HCT116 (cell line): ENCODE data around the gene ACE2. TPM values are rescaled to one million over a fixed set of nuclear protein-coding genes. Genes with fewer than 3 reads are reported as not detected.

Experiments used
- ATAC-seq: fragments of 200-7000 bp; cut with Tn5 transposase; 2 replicates; pipeline ENCODE4 v1.9.1; 2020; ENCODE audit warnings: mild to moderate bottlenecking, moderate library complexity
- BruUV-seq: library from RNA; stranded (reverse); fragments of 400-500 nt; replicated peaks from 2 replicates; lab custom pipeline; 2021; lab: Mats Ljungman, UMichigan
- CTCF ChIA-PET: fragments of 300-600 bp; sonication (Branson Sonifier 250); formaldehyde crosslinking; loops from one replicate; lab custom pipeline; 2021; ENCODE audit warnings: antibody characterized with exemption; lab: Charles Lee
- POLR2A ChIA-PET: fragments of 300-600, 350-600 bp; sonication (Branson Sonifier 250); formaldehyde crosslinking; loops from one replicate; lab custom pipeline; 2021; ENCODE audit warnings: antibody characterized with exemption; lab: Charles Lee
- RAD21 ChIA-PET, 2 experiments: fragments of 300-600 bp; sonication (Branson Sonifier 250); formaldehyde crosslinking; loops; one replicate each; lab custom pipeline; 2023; ENCODE audit warnings: low total read pairs in 2 of 2; ENCODE audit not compliant: uncharacterized antibody in 2 of 2, unreplicated experiment in 2 of 2, low non-redundant PET in 1 of 2; lab: Charles Lee
- DNase-seq: peaks from one replicate; pipeline ENCODE4 v3.0.0-alpha.2; 2010; ENCODE audit warnings: low read depth, low spot score
- H2AFZ ChIP-seq: fragments of 200-600 bp; shearing (Covaris generic), sonication (generic); 2 replicates; pipeline ENCODE4 v1.6.1; 2017; ENCODE audit warnings: low read depth, mixed run types, mixed read lengths, antibody characterized with exemption, low read length; ENCODE audit not compliant: poor library complexity, severe bottlenecking
- H3K27ac ChIP-seq: 2 replicates; pipeline ENCODE4 v1.5.1; 2012; ENCODE audit warnings: low read depth, low read length
- H3K27me3 ChIP-seq: fragments of 200-600 bp; sonication (generic); 2 replicates; pipeline ENCODE4 v1.6.1; 2016; ENCODE audit warnings: mixed run types, low read length, mixed read lengths; ENCODE audit not compliant: insufficient read depth
- H3K36me3 ChIP-seq, 2 experiments: fragments of 200-500 bp in 1 of 2; fragments of 200-600 bp in 1 of 2; sonication (Bioruptor generic) in 1 of 2; sonication (generic) in 1 of 2; 2 replicates each; pipeline versions ENCODE4 v1.5.1 to v1.6.1; 2014 to 2016; ENCODE audit warnings: low read length in 2 of 2, inconsistent platforms in 1 of 2, mixed read lengths in 1 of 2, mixed run types in 1 of 2; ENCODE audit not compliant: insufficient read depth in 2 of 2, control insufficient read depth in 1 of 2
- H3K4me1 ChIP-seq, 2 experiments: fragments of 200-600 bp in 1 of 2; sonication (generic) in 1 of 2; 2 replicates each; pipeline versions ENCODE4 v1.5.1 to v1.6.1; 2012 to 2017; ENCODE audit warnings: low read length in 2 of 2, inconsistent platforms in 1 of 2, mild to moderate bottlenecking in 1 of 2, mixed read lengths in 1 of 2, mixed run types in 1 of 2, moderate library complexity in 1 of 2; ENCODE audit not compliant: insufficient read depth in 2 of 2, control insufficient read depth in 1 of 2
- H3K4me2 ChIP-seq: fragments of 200-600 bp; sonication (generic); 2 replicates; pipeline ENCODE4 v1.6.1; 2017; ENCODE audit warnings: mixed run types, low read length, mixed read lengths
- H3K4me3 ChIP-seq, 2 experiments: fragments of 200-600 bp in 1 of 2; sonication (generic) in 1 of 2; replicated peaks in 1 of 2; 2 replicates each; pipeline ENCODE4 v1.5.1; 2011 to 2016; ENCODE audit warnings: low read length in 2 of 2, control low read depth in 1 of 2, low read depth in 1 of 2, mild to moderate bottlenecking in 1 of 2, mixed read lengths in 1 of 2, mixed run types in 1 of 2
- H3K79me2 ChIP-seq: fragments of 200-600 bp; sonication (generic); 2 replicates; pipeline ENCODE4 v1.6.1; 2017; ENCODE audit warnings: mild to moderate bottlenecking, mixed run types, low read length, moderate library complexity, mixed read lengths; ENCODE audit not compliant: insufficient read depth
- H3K9ac ChIP-seq: fragments of 200-600 bp; sonication (generic); 2 replicates; pipeline ENCODE4 v1.6.1; 2016; ENCODE audit warnings: low read length, mixed read lengths
- H3K9me2 ChIP-seq: fragments of 200-600 bp; sonication (generic), shearing (Covaris generic); 2 replicates; pipeline ENCODE4 v1.6.1; 2017; ENCODE audit warnings: mixed run types, mild to moderate bottlenecking, moderate library complexity; ENCODE audit not compliant: insufficient read depth
- H3K9me3 ChIP-seq, 2 experiments: fragments of 200-500 bp in 1 of 2; fragments of 200-600 bp in 1 of 2; sonication (Bioruptor generic) in 1 of 2; sonication (generic) in 1 of 2; 2 replicates each; pipeline ENCODE4 v1.6.1; 2014 to 2017; ENCODE audit warnings: low read length in 2 of 2, mixed read lengths in 2 of 2, inconsistent platforms in 1 of 2, low read depth in 1 of 2, mild to moderate bottlenecking in 1 of 2, mixed run types in 1 of 2, moderate library complexity in 1 of 2; ENCODE audit not compliant: control insufficient read depth in 1 of 2, insufficient read depth in 1 of 2
- H4K20me1 ChIP-seq: fragments of 200-600 bp; sonication (generic), shearing (Covaris generic); 2 replicates; pipeline ENCODE4 v1.6.1; 2017; ENCODE audit warnings: mixed run types, mild to moderate bottlenecking, moderate library complexity; ENCODE audit not compliant: insufficient read depth
- ATF3 ChIP-seq: IDR thresholded peaks from 2 replicates; pipeline ENCODE4 v1.6.1; 2012
- EGR1 ChIP-seq: IDR thresholded peaks from 2 replicates; pipeline ENCODE4 v1.6.1; 2012; ENCODE audit warnings: low read depth
- ELF1 ChIP-seq: IDR thresholded peaks from 2 replicates; pipeline ENCODE4 v1.6.1; 2012; ENCODE audit warnings: low read depth, borderline replicate concordance
- EZH2phosphoT487 ChIP-seq: fragments of 200-600 bp; IDR thresholded peaks from 2 replicates; pipeline ENCODE4 v1.6.1; 2018; ENCODE audit warnings: antibody characterized with exemption, borderline replicate concordance
- JUND ChIP-seq: IDR thresholded peaks from 2 replicates; pipeline ENCODE4 v1.6.1; 2012
- MAX ChIP-seq: IDR thresholded peaks from 2 replicates; pipeline ENCODE4 v1.6.1; 2012
- POLR2AphosphoS5 ChIP-seq: IDR thresholded peaks from 2 replicates; pipeline ENCODE4 v1.6.1; 2011; ENCODE audit warnings: mild to moderate bottlenecking, low read depth, low read length, moderate library complexity
- RAD21 ChIP-seq: IDR thresholded peaks from 2 replicates; pipeline ENCODE4 v1.6.1; 2012; ENCODE audit warnings: low read depth, mild to moderate bottlenecking
- SP1 ChIP-seq: IDR thresholded peaks from 2 replicates; pipeline ENCODE4 v1.6.1; 2012; ENCODE audit warnings: low read depth
- ZFX ChIP-seq: fragments of 450-650 bp; IDR thresholded peaks from 2 replicates; pipeline ENCODE4 v1.6.1; 2017
- intact Hi-C: fragments of 100-400 bp; cut with micrococcal nuclease; formaldehyde crosslinking; loops from 2 replicates; pipeline ENCODE4 v1.10.0; 2022
- total RNA-seq: library from RNA; stranded (reverse); gene quantifications from one replicate; pipeline ENCODE4 v1.2.1, GENCODE V29; 2021; ENCODE audit not compliant: unreplicated experiment

Gene ACE2
- total RNA-seq, 1 experiment from 2014 or later, result not detected

GRCh38 chrX:15530318-15530717, 70.4 kb downstream of the ACE2 start:
- Histone ChIP-seq H3K9ac (no peak overlapping the region), H3K4me1 (no peaks in the 10 kb centered on the region), H3K4me2 (no peak overlapping the region), H3K36me3 (no peaks in the 10 kb centered on the region), H2AFZ (no peak overlapping the region), H3K9me2 (no peaks in the 10 kb centered on the region), H3K4me3 (no peak overlapping the region), H3K27ac (no peak overlapping the region), H4K20me1 (no peaks in the 10 kb centered on the region), H3K27me3 (no peaks in the 10 kb centered on the region), H3K9me3 (no peaks in the 10 kb centered on the region), H3K79me2 (no peaks in the 10 kb centered on the region)
- intact Hi-C loops, result no loop called here
- no peak for DNase-seq
- no TSS peak for BruUV-seq
- CTCF ChIA-PET, result no interaction called here
- ATAC-seq, result no peak
- no peak for TF ChIP-seq SP1
- RAD21 ChIA-PET, result no interaction called here
- POLR2A ChIA-PET, result no interaction called here

GRCh38 chrX:15529165-15529564, 71.6 kb downstream of the ACE2 start:
- no peaks in the 10 kb centered on the region for H3K9me3 ChIP-seq
- H3K36me3 ChIP-seq, result no peaks in the 10 kb centered on the region
- BruUV-seq, result no TSS peak
- no peak overlapping the region for H3K4me3 ChIP-seq
- no peaks in the 10 kb centered on the region for H3K4me1 ChIP-seq
- ChIA-PET RAD21 (no interaction called here), CTCF (no interaction called here), POLR2A (no interaction called here)
- H3K79me2 ChIP-seq, result no peaks in the 10 kb centered on the region
- ATAC-seq, result no peak
- H3K4me2 ChIP-seq, result no peak overlapping the region
- no peaks in the 10 kb centered on the region for H3K27me3 ChIP-seq
- no peaks in the 10 kb centered on the region for H4K20me1 ChIP-seq
- H3K9ac ChIP-seq, result no peak overlapping the region
- TF ChIP-seq EZH2phosphoT487, result no peak
- no peak for TF ChIP-seq MAX
- no peak for TF ChIP-seq ZFX
- TF ChIP-seq POLR2AphosphoS5, result no peak
- TF ChIP-seq JUND, result no peak
- no peak for TF ChIP-seq SP1
- TF ChIP-seq EGR1, result no peak
- TF ChIP-seq RAD21, result no peak
- TF ChIP-seq ATF3, result no peak
- no peak for TF ChIP-seq ELF1
- intact Hi-C loops, result no loop called here
- H3K27ac ChIP-seq, result no peak overlapping the region
- no peaks in the 10 kb centered on the region for H3K9me2 ChIP-seq
- no peak overlapping the region for H2AFZ ChIP-seq
- no peak for DNase-seq
